ENCODE results near the gene HAVCR1.

HAVCR1 gene

DNA sequence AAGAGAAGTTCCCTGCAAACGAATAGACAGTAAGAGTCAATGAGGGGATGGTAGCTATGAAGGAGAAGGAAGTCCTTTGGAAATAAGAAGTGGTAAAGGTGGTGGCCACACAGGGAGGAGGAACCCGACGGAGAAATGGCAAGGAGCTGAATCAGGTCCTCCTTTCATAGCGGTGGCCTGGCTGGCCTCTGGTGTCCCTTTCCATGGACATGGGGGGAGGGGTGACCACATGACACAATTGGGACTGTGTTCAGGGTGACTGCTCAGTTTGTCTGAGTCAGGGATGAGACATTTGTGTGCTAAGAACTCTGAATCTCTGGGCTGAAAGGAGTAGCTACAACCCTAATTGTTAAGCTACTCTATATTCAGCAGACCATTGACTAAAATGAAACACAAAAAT lies 67.2 kb downstream of the HAVCR1 start:
- no peak for DNase-seq (ENCODE audit: low read depth)

DNA sequence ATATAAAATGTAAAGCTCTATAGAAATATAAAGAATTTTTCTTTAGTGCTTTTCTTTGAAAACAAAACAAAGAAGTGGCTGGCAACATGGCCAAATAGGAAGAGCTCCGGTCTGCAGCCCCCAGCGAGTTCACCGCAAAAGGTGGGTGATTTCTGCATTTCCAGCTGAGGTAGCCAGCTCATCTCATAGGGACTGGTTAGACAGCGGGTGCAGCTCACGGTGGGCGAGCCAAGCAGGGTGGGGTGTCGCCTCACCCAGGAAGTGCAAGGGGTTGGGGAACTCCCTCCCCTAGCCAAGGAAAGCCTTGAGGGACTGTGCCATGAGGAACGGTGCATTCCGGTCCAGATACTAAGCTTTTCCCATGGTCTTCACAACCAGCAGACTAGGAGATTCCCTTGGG lies 74.9 kb downstream of the HAVCR1 start:
- no peak for DNase-seq (ENCODE audit: low read depth)

DNA sequence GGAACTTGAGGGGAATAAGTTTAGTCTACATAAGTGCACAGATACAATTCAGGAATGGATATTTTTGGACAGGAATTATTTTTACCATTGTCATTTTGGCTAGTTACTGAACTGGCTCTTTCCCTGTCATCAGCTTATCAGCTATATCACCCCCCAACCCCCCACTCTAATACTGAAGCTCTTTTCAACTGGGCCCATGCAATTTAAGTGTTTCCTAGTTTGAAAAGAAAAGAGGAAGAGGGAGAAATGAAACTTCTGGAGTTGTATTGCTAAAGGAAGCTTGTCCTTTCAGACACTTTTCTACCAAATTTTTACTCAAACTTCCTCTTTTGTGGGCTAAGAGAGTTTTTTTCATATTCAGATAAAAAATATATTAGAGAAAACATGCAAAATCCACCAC lies 77.4 kb downstream of the HAVCR1 start:
- DNase-seq (ENCODE audit: low read depth) = no peak
